Activated CD4-positive, alpha-beta memory T cell treated with anti-CD3 and anti-CD28 coated beads for 36 hours (primary cell): ENCODE results near the gene RTKN. TPM values are rescaled to one million over a fixed set of nuclear protein-coding genes. Genes with fewer than 3 reads are reported as not detected.

ENCODE experiments used
- CTCF ChIA-PET: fragments of 350-600 bp; sonication (Branson Sonifier 250); formaldehyde crosslinking; loops from one replicate; lab custom pipeline; 2021; ENCODE audit warnings: antibody characterized with exemption, inconsistent platforms; lab: Charles Lee
- POLR2A ChIA-PET: fragments of 350-600 bp; sonication (Branson Sonifier 250); formaldehyde crosslinking; loops from one replicate; lab custom pipeline; 2021; ENCODE audit warnings: antibody characterized with exemption; lab: Charles Lee
- DNase-seq: peaks from one replicate; pipeline ENCODE4 v3.0.0-alpha.2; 2020
- H3K27ac Mint-ChIP-seq: one replicate; pipeline ENCODE4 v1.8.0; 2021; ENCODE audit warnings: mixed read lengths
- H3K27me3 Mint-ChIP-seq: one replicate; pipeline ENCODE4 v1.8.0; 2021; ENCODE audit warnings: mixed read lengths
- H3K36me3 Mint-ChIP-seq: one replicate; pipeline ENCODE4 v1.8.0; 2021; ENCODE audit warnings: mixed read lengths
- H3K4me1 Mint-ChIP-seq: one replicate; pipeline ENCODE4 v1.8.0; 2021; ENCODE audit warnings: low read depth, mixed read lengths
- H3K4me3 Mint-ChIP-seq: one replicate; pipeline ENCODE4 v1.8.0; 2021; ENCODE audit warnings: mild to moderate bottlenecking, mixed read lengths
- H3K9me3 Mint-ChIP-seq: one replicate; pipeline ENCODE4 v1.8.0; 2021; ENCODE audit warnings: mixed read lengths
- intact Hi-C: fragments of 100-400 bp; cut with micrococcal nuclease; formaldehyde crosslinking; loops from one replicate; pipeline ENCODE4 v1.15.1; 2023
- total RNA-seq, 2 experiments: library from RNA; stranded (reverse); gene quantifications; one replicate each; pipeline ENCODE4 v1.2.3, GENCODE V29; 2021

The RTKN gene
- total RNA-seq, 2 experiments from 2014 or later: 1.4 to 1.6 TPM

DNA sequence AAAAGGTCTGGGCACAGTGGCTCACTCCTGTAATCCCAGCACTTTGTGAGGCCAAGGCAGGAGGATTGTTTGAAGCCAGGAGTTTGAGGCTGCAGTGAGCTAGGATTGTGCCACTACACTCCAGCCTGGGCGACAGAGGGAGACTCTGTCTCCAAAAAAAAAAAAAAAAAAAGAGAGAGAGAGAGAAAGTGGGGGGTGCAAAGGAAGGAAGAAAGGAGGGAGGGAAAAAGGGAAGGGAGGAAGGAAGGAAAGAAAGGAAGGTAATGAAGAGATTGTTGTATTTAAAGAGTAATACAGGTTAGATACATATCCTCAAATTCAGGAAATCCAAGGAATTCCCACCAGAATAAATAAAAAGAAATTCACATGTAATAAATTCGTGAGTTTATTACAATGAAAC lies 39.8 kb downstream of the RTKN start:
- intact Hi-C loops: no loop called here
- ChIA-PET CTCF (interaction anchor here (0.6 to 4.8 kb wide), 5 partner anchors 12 to 345 kb away, joined by 3 to 46 read pairs (median 3); no protein-coding TSS in a partner anchor), POLR2A (interaction anchor here (0.6 to 0.9 kb wide), 2 partner anchors 10 to 112 kb away, joined by 3 read pairs; no protein-coding TSS in a partner anchor)
- no peaks in the 10 kb centered on the region for H3K4me1 Mint-ChIP-seq
- no peaks in the 10 kb centered on the region for H3K36me3 Mint-ChIP-seq
- H3K27me3 Mint-ChIP-seq: peaks cover 2% of the 10 kb centered on the region
- H3K27ac Mint-ChIP-seq: no peak overlapping the region
- DNase-seq: no peak
- H3K4me3 Mint-ChIP-seq: no peak overlapping the region
- no peaks in the 10 kb centered on the region for H3K9me3 Mint-ChIP-seq

DNA sequence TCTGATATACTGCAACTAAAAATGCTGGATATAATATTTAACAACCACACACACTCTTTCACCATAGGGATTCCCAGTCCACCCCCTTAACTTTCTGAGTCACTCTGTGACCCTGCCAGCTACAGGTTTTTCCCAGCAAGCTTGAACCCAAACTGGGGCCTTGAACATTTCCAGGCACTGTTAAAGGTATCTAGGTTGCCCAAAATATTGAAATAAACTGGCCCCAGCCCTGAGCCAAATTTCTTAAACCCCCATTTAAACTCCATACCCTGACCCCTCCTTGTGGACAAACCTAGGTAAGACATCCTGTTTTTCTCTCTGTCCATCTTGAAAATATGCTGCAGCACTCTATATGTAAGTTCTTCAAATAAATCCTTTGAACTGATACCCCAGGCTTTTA lies 42.0 kb downstream of the RTKN start:
- no peak for DNase-seq
- Mint-ChIP-seq H3K4me3 (no peak overlapping the region), H3K9me3 (no peaks in the 10 kb centered on the region), H3K4me1 (no peaks in the 10 kb centered on the region), H3K36me3 (no peaks in the 10 kb centered on the region), H3K27ac (no peak overlapping the region), H3K27me3 (peaks cover 2% of the 10 kb centered on the region)
- intact Hi-C loops: loop anchor here (10.0 kb wide), 1 partner anchor 575 kb away; the partner anchor contains the start of gene STAMBP
- CTCF ChIA-PET: interaction anchor here (0.8 to 4.8 kb wide), 5 partner anchors 9 to 150 kb away, joined by 3 to 46 read pairs (median 11); partner anchors contain the start of genes C2orf81 and WDR54
- POLR2A ChIA-PET: no interaction called here

DNA sequence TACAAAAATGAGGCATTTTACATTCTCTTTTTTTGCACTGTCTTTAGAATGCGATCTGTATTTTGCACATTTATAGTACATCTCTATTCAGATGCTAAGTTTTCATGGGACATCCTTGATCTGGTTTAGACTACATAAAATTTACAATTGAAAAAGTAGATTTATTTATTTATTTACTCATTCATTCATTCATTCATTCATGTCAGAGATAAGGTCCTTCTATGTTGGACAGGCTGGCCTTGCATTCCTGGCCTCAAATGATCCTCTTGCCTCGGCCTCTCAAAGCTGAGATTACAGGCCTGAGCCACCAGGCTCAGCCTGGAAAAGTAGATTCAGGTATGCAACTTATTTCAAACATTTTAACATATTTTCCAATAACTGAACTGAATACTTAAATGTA lies 45.6 kb downstream of the RTKN start:
- Mint-ChIP-seq H3K4me3 (no peak overlapping the region), H3K4me1 (peaks cover 1% of the 10 kb centered on the region), H3K27me3 (no peaks in the 10 kb centered on the region), H3K36me3 (no peaks in the 10 kb centered on the region), H3K9me3 (no peaks in the 10 kb centered on the region), H3K27ac (no peak overlapping the region)
- DNase-seq: no peak
- ChIA-PET CTCF (interaction anchor here (1.3 to 1.5 kb wide), 2 partner anchors 11 to 19 kb away, joined by 3 to 5 read pairs; no protein-coding TSS in a partner anchor), POLR2A (no interaction called here)
- intact Hi-C loops: loop anchor here (10.0 kb wide), 1 partner anchor 571 kb away; the partner anchor contains the start of gene STAMBP

DNA sequence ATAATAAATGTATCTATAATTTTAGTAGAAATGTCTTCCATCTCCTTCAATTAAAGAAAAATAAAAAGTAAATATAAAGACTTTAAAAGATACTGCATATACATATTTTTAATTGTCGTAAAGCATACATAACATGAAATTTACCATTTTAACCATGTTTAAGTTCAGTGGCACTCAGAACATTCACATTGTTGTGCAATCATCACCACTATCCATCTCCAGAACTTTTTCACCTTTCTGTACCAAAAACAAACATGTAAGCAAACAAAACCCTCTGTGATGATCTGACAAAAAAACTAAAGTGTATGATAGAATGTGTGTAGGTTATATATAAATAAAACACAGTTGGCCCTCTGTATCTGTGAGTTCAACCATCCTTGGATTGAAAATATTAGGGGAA lies 48.2 kb downstream of the RTKN start:
- Mint-ChIP-seq H3K4me1 (peaks cover 4% of the 10 kb centered on the region), H3K4me3 (no peak overlapping the region), H3K9me3 (no peaks in the 10 kb centered on the region), H3K27me3 (no peaks in the 10 kb centered on the region), H3K27ac (no peak overlapping the region), H3K36me3 (no peaks in the 10 kb centered on the region)
- no peak for DNase-seq
- CTCF ChIA-PET: interaction anchor here (1.1 kb wide), 1 partner anchor 28 kb away, joined by 5 read pairs; the partner anchor contains the start of genes C2orf81 and WDR54
- POLR2A ChIA-PET: no interaction called here
- intact Hi-C loops: loop anchor here (5.0 to 10.0 kb wide), 2 partner anchors 141 to 569 kb away; partner anchors contain the start of gene STAMBP

DNA sequence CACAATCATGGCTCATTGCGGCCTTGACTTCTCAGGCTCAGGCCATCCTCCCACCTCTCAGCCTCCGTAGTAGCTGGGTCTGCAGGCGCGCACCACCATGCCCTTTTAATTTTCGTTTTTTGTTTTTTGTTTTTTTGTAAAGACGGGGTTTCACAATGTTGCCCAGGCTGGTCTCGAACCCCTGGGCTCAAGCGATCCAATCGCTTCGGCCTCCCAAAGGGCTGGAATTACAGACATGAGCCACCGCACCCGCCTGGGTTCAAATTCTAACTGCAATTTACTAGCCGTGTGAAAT lies 49.3 kb downstream of the RTKN start:
- peaks cover 4% of the 10 kb centered on the region for H3K4me1 Mint-ChIP-seq
- no peaks in the 10 kb centered on the region for H3K27me3 Mint-ChIP-seq
- H3K4me3 Mint-ChIP-seq: peak overlapping the region; percentile 92
- intact Hi-C loops: loop anchor here (1.0 to 10.0 kb wide), 5 partner anchors 30 to 568 kb away; partner anchors contain the start of gene STAMBP
- no peaks in the 10 kb centered on the region for H3K9me3 Mint-ChIP-seq
- no peak overlapping the region for H3K27ac Mint-ChIP-seq
- no peak for DNase-seq
- H3K36me3 Mint-ChIP-seq: no peaks in the 10 kb centered on the region
- POLR2A ChIA-PET: interaction anchor here (0.6 to 1.9 kb wide), 4 partner anchors 13 to 655 kb away, joined by 3 to 8 read pairs (median 4); partner anchors contain the start of genes C2orf81, DCTN1, TPRKB and WDR54
- CTCF ChIA-PET: interaction anchor here (0.6 to 6.9 kb wide), 12 partner anchors 7 to 568 kb away, joined by 3 to 46 read pairs (median 7); partner anchors contain the start of genes C2orf81, WBP1 and WDR54

DNA sequence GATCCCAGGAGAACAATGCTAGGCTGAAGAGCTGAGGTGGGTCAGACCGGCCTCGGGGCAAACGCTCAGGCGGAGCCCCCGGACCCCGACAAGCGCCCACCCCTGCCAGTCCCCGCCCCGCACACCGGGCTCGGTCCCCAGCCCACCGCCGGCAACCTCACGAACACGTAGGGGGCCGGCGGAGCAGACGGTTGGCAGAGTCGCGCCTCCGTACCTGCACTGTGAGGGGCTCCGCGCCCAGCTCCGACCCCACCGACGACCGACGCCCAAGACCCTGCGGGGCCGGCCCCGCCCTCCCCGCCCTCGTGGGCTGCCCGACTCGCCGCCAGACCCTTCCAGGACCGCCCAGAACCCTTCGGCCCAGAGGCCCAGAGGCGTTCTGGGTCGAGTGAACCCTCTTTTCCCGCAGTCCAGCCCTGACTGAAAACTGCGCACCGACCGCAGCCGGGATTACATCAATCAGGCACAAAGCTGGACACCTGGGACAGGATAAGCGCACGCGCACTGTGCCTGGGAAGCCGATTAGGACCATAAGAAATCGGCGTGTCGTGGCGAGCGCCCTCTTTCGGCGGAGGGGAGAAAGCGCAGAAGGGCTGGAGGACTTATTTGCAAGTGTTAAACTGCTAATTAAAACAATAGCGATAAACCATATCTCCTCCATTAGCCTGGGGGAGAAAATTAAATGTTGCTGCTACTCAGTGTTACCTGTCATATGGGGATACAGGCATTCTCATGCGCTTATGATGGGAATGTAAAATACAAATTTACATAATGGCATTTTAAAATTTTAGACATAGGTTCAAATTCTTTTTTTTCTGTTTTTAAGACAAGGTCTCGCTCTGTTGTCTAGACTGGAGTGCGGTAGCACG lies 49.9 kb downstream of the RTKN start:
- Mint-ChIP-seq H3K36me3 (no peaks in the 10 kb centered on the region), H3K27ac (peak overlapping the region; percentile 96), H3K9me3 (no peaks in the 10 kb centered on the region), H3K4me1 (peaks cover 4% of the 10 kb centered on the region), H3K27me3 (no peaks in the 10 kb centered on the region), H3K4me3 (peak overlapping the region; percentile 92)
- POLR2A ChIA-PET: interaction anchor here (0.5 to 1.9 kb wide), 7 partner anchors 10 to 655 kb away, joined by 3 to 8 read pairs (median 3); partner anchors contain the start of genes C2orf81, DCTN1, MOB1A and TPRKB
- intact Hi-C loops: loop anchor here (1.0 to 10.0 kb wide), 5 partner anchors 30 to 567 kb away; partner anchors contain the start of gene STAMBP
- CTCF ChIA-PET: interaction anchor here (0.6 to 6.9 kb wide), 28 partner anchors 8 to 655 kb away, joined by 3 to 46 read pairs (median 4); partner anchors contain the start of genes C2orf81, DCTN1, INO80B and MOB1A
- DNase-seq: peak; percentile 95

DNA sequence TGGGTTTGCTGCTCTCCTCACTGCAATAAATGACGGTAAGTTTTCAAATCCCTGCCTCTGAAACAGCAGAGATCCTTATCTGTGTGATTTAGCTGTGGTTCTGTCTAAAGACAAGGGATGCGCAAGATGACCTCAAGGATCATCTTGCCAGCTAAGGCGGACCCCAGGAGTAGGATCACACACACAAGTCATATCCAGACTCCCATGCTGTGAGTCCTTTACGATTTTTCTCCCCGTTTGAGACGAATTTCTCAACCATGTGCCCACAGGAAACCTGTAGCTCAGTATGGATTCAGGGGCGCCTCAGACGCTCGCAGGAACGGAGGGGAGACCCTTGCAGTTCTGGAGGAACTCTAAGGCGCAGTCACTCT lies 50.5 kb downstream of the RTKN start:
- intact Hi-C loops: loop anchor here (5.0 to 10.0 kb wide), 2 partner anchors 139 to 566 kb away; partner anchors contain the start of gene STAMBP
- Mint-ChIP-seq H3K9me3 (no peaks in the 10 kb centered on the region), H3K36me3 (no peaks in the 10 kb centered on the region), H3K27me3 (no peaks in the 10 kb centered on the region), H3K4me3 (peak overlapping the region; percentile 92), H3K4me1 (peaks cover 4% of the 10 kb centered on the region), H3K27ac (peak overlapping the region; percentile 71)
- POLR2A ChIA-PET: interaction anchor here (0.5 to 1.9 kb wide), 7 partner anchors 10 to 654 kb away, joined by 3 to 8 read pairs (median 3); partner anchors contain the start of genes C2orf81, DCTN1, MOB1A and TPRKB
- CTCF ChIA-PET: interaction anchor here (0.6 to 6.9 kb wide), 28 partner anchors 8 to 654 kb away, joined by 3 to 46 read pairs (median 4); partner anchors contain the start of genes C2orf81, DCTN1, INO80B and MOB1A
- DNase-seq: no peak

DNA sequence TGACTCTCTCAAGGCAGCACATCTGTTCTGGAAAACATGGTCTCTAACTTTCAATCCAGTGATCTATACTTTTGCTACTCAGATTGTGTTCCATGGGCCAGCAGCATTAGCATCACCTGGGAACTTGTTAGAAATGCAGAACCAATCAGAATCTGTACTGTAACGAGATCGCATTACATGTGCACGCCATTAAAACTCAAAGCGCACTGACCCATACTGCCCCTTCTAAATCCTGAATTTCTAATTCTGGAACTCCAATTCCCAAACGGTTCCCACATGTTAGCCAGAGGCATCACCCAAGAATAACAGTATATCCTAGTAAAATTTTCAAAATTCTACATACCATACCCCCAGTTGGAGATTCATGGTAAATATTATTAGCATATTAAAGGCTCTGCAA lies 51.1 kb downstream of the RTKN start:
- DNase-seq: no peak
- Mint-ChIP-seq H3K4me1 (peaks cover 4% of the 10 kb centered on the region), H3K27ac (no peak overlapping the region), H3K27me3 (no peaks in the 10 kb centered on the region), H3K36me3 (no peaks in the 10 kb centered on the region), H3K4me3 (peak overlapping the region; percentile 60), H3K9me3 (no peaks in the 10 kb centered on the region)
- CTCF ChIA-PET: interaction anchor here (0.6 to 6.9 kb wide), 16 partner anchors 9 to 653 kb away, joined by 3 to 46 read pairs (median 5); partner anchors contain the start of genes C2orf81, DCTN1, MOB1A and MRPL53
- POLR2A ChIA-PET: interaction anchor here (0.8 to 1.9 kb wide), 3 partner anchors 31 to 212 kb away, joined by 3 to 8 read pairs (median 4); partner anchors contain the start of genes C2orf81, MOB1A and WDR54
- intact Hi-C loops: loop anchor here (5.0 to 10.0 kb wide), 2 partner anchors 138 to 566 kb away; partner anchors contain the start of gene STAMBP

DNA sequence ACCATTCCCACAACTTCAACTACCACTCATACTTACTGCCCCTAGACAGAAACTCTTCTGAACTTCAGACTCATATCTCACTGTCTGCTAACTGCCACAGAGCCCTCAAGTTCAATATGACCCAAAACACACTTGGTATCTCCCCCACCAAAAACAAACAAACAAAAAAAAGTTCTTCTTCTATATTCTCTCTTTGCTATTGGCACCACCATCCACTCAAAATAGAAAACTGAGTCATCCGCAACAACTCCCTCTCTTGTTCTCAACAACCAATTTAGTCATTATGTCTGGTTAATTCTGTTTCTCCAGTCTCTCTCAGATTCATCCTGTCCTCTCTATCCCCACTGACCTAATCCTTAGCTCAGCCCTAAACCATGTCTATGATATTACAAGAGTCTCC lies 54.4 kb downstream of the RTKN start:
- ChIA-PET POLR2A (interaction anchor here (0.7 kb wide), 1 partner anchor 120 kb away, joined by 3 read pairs; no protein-coding TSS in a partner anchor), CTCF (interaction anchor here (0.6 to 6.9 kb wide), 4 partner anchors 12 to 137 kb away, joined by 3 to 46 read pairs (median 5); no protein-coding TSS in a partner anchor)
- Mint-ChIP-seq H3K27me3 (no peaks in the 10 kb centered on the region), H3K9me3 (no peaks in the 10 kb centered on the region), H3K4me1 (peaks cover 4% of the 10 kb centered on the region), H3K4me3 (no peak overlapping the region), H3K36me3 (no peaks in the 10 kb centered on the region), H3K27ac (no peak overlapping the region)
- peak; percentile 19 for DNase-seq
- intact Hi-C loops: loop anchor here (1.0 kb wide), 1 partner anchor 67 kb away; no protein-coding TSS in a partner anchor

DNA sequence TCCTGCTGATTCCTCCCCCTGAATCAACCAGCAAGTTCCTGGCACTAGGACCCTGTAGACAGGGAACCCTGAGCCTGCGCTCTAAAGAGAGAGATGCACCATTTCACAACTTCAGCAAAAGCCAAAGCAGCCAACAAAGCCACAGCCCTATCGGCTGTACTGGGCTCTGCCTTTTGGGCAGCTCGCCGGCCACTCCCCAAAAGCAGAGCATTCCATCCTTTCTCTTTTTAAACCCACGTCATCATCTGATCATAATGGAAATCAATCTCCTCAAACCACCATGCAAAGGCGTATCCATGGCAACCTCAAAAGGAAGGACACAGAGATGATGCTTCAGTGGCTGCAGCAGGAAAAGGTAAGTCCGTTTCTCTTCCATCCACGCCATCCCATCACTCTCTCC lies 56.3 kb downstream of the RTKN start:
- H3K9me3 Mint-ChIP-seq: no peaks in the 10 kb centered on the region
- intact Hi-C loops: no loop called here
- no peaks in the 10 kb centered on the region for H3K27me3 Mint-ChIP-seq
- CTCF ChIA-PET: interaction anchor here (1.0 to 1.4 kb wide), 2 partner anchors 11 to 136 kb away, joined by 3 read pairs; no protein-coding TSS in a partner anchor
- H3K36me3 Mint-ChIP-seq: no peaks in the 10 kb centered on the region
- POLR2A ChIA-PET: no interaction called here
- no peak overlapping the region for H3K4me3 Mint-ChIP-seq
- no peak for DNase-seq
- peaks cover 11% of the 10 kb centered on the region for H3K4me1 Mint-ChIP-seq
- no peak overlapping the region for H3K27ac Mint-ChIP-seq

DNA sequence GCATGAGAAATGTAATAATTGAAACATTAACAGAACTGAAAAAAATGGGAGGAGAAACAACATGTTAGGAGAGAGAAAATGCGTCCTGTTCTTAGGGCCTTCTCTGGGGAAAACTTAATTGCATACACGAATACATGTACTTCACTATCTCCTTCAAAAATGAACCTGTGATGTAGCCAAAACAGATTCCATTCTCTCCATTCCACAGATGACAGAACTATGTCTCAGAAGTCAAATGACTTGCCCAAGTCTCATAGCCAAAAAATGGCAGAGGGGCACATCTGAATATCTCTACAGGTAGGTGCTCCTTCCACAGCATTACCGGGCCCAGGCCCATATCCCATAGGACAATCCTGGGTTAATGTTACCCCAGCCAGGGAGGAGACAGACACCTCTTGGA lies 57.7 kb downstream of the RTKN start:
- H3K9me3 Mint-ChIP-seq: no peaks in the 10 kb centered on the region
- no peak overlapping the region for H3K27ac Mint-ChIP-seq
- CTCF ChIA-PET: interaction anchor here (1.4 kb wide), 1 partner anchor 134 kb away, joined by 3 read pairs; no protein-coding TSS in a partner anchor
- H3K36me3 Mint-ChIP-seq: no peaks in the 10 kb centered on the region
- no peak for DNase-seq
- intact Hi-C loops: no loop called here
- no peaks in the 10 kb centered on the region for H3K27me3 Mint-ChIP-seq
- no peak overlapping the region for H3K4me3 Mint-ChIP-seq
- POLR2A ChIA-PET: no interaction called here
- H3K4me1 Mint-ChIP-seq: peaks cover 17% of the 10 kb centered on the region
